Stimulated activated CD8-positive, alpha-beta memory T cell treated with anti-CD3 and anti-CD28 coated beads, Interleukin-2, amount 100 ng/mL, for 1 hour (primary cell): ENCODE results near the gene GPR15.

ENCODE experiments used
- DNase-seq, 2 donors: peaks; one replicate each; pipeline ENCODE4 v3.0.0-alpha.2; 2020; ENCODE audit warnings: low read depth in 2 of 2

The GPR15 gene

GRCh38 chr3:98531622-98532274, at the start of gene GPR15:
TSS of gene GPR15 (plus strand) at chr3:98531978. CDS start at chr3:98532034, 56 bp downstream.
- DNase-seq: no peak

- no peak for DNase-seq
These were observed 48.9 kb upstream of the GPR15 start for GRCh38 chr3:98482717-98483482.

GRCh38 chr3:98483626-98484025, 48.2 kb upstream of the GPR15 start:
- no peak for DNase-seq

GRCh38 chr3:98497381-98497780, 34.4 kb upstream of the GPR15 start, which contains the start of gene OR5K2:
TSS of gene OR5K2 (plus strand) at chr3:98497681. CDS start at chr3:98497681, 0 bp downstream.
- DNase-seq: no peak

GRCh38 chr3:98500019-98500418, 31.8 kb upstream of the GPR15 start:
- DNase-seq: no peak

GRCh38 chr3:98501270-98501669, 30.5 kb upstream of the GPR15 start:
- no peak for DNase-seq

- no peak for DNase-seq
These were observed 29.8 kb upstream of the GPR15 start for GRCh38 chr3:98501863-98502576.

- DNase-seq: no peak
These were observed 27.2 kb upstream of the GPR15 start for GRCh38 chr3:98504539-98504938.

- no peak for DNase-seq
These were observed 23.2 kb upstream of the GPR15 start for GRCh38 chr3:98508582-98508981.

- DNase-seq: no peak
These were observed 19.2 kb upstream of the GPR15 start for GRCh38 chr3:98512576-98512975.

- no peak for DNase-seq
These were observed 18.7 kb upstream of the GPR15 start for GRCh38 chr3:98513091-98513511.

- DNase-seq: no peak
These were observed 18.0 kb upstream of the GPR15 start for GRCh38 chr3:98513736-98514135.

GRCh38 chr3:98514948-98515347, 16.8 kb upstream of the GPR15 start:
- DNase-seq: no peak

- DNase-seq: no peak
These were observed 13.0 kb upstream of the GPR15 start for GRCh38 chr3:98518816-98519215.

- DNase-seq: no peak
These were observed 12.4 kb upstream of the GPR15 start for GRCh38 chr3:98519351-98519750.

GRCh38 chr3:98521897-98522543, 9.8 kb upstream of the GPR15 start:
- peak in 1 of 2 donors; percentile 9 for DNase-seq

- DNase-seq: peak; percentile 90
These were observed 9.1 kb upstream of the GPR15 start, which contains the start of gene CLDND1 for GRCh38 chr3:98522544-98523281. TSS of gene CLDND1 (minus strand) at chr3:98522902. CDS start at chr3:98521424, 1,478 bp downstream.

GRCh38 chr3:98525494-98525893, 6.3 kb upstream of the GPR15 start:
- DNase-seq: no peak

- DNase-seq: no peak
These were observed 3.1 kb upstream of the GPR15 start for GRCh38 chr3:98528474-98529346.

- DNase-seq: no peak
These were observed 1.8 kb upstream of the GPR15 start for GRCh38 chr3:98529856-98530459.
